ENCODE data around the gene DDX52. TPM values are rescaled to one million over a fixed set of nuclear protein-coding genes. Genes with fewer than 3 reads are reported as not detected.
"Not testable (repeated sequence)": the region's sequence is repeated elsewhere in the genome, so short reads cannot be mapped to it uniquely, and the experiment has no call there.

The DDX52 gene, protein sequence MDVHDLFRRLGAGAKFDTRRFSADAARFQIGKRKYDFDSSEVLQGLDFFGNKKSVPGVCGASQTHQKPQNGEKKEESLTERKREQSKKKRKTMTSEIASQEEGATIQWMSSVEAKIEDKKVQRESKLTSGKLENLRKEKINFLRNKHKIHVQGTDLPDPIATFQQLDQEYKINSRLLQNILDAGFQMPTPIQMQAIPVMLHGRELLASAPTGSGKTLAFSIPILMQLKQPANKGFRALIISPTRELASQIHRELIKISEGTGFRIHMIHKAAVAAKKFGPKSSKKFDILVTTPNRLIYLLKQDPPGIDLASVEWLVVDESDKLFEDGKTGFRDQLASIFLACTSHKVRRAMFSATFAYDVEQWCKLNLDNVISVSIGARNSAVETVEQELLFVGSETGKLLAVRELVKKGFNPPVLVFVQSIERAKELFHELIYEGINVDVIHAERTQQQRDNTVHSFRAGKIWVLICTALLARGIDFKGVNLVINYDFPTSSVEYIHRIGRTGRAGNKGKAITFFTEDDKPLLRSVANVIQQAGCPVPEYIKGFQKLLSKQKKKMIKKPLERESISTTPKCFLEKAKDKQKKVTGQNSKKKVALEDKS
- 10 to 100 TPM; 18.1 to 20.4 (median 19.4) TPM for total RNA-seq

DNA sequence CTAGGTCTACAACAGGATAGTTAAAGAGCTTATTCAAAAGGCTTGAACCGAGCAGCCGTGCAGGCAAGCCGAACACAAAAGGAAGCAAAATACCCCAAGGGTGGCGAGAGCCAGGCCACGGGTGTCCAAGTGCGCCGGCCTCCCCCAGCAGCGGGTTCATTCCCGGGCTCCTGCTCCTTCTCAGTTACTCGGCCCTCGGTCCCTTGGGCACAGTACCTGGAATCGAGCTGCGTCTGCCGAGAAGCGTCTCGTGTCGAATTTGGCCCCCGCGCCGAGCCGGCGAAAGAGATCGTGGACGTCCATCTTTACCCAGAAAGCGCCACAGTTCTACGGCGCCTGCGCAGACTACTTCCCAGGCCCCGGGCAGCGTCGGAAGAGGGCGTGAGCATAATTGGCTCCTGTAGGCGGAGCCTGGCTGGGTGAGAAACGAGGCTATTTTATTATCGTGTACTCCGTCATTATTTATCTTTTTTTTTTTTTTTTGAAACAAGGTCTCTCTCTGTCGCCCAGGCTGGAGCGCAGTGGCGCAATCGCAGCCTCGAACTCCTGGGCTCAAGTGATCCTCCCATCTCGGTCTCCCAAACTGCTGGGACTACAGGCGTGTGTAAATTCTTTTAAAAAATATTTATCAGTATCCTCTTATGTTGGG lies at the start of gene DDX52:
Gene DDX52 (minus strand): TSS at position 329 of the 649 bp plus-strand sequence. CDS start 26 bp downstream, at position 303.
- intact Hi-C loops (cut with DNase I; ENCODE audit: low total_unique reads) = no loop called here
- WGBS, 2 donors = 0% methylated on average over 42 to 43 of the region's 43 CpGs
- TF ChIP-seq POLR2A (IDR thresholded peaks at IDR 0.05) = no peak
- TF ChIP-seq, protein P1, sequence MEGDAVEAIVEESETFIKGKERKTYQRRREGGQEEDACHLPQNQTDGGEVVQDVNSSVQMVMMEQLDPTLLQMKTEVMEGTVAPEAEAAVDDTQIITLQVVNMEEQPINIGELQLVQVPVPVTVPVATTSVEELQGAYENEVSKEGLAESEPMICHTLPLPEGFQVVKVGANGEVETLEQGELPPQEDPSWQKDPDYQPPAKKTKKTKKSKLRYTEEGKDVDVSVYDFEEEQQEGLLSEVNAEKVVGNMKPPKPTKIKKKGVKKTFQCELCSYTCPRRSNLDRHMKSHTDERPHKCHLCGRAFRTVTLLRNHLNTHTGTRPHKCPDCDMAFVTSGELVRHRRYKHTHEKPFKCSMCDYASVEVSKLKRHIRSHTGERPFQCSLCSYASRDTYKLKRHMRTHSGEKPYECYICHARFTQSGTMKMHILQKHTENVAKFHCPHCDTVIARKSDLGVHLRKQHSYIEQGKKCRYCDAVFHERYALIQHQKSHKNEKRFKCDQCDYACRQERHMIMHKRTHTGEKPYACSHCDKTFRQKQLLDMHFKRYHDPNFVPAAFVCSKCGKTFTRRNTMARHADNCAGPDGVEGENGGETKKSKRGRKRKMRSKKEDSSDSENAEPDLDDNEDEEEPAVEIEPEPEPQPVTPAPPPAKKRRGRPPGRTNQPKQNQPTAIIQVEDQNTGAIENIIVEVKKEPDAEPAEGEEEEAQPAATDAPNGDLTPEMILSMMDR (IDR thresholded peaks at IDR 0.05) = no peak
- H3K4me3 ChIP-seq (ENCODE audit: low read depth, poor library complexity, severe bottlenecking) = peak within 1 kb of the TSS; percentile 50
- peak; percentile 91 to 98 for DNase-seq (ENCODE audit: low spot score in 2 of 2)

DNA sequence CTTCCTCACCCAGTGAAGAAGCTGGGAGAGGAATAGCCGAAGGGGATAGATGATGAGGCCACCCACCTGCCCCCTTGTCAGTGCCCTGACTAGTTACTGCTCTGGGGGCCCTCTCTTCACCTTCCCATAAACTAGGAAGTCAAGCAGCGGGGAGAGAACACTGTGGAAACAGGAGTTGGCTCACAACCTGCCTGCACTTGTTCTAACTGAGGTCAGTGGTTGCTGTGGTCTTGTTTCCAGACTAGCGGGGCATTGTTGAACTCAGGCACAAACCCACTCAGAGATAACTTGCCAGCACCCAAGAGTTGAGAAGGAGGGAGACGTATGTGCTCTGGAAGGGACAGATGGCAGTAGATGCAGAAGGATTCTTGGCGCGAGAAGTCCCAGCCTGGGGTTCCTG lies 48.6 kb upstream of the DDX52 start:
- TF ChIP-seq, protein P1 (IDR thresholded peaks at IDR 0.05) = no peak
- no peak for TF ChIP-seq POLR2A (IDR thresholded peaks at IDR 0.05)
- no peak for DNase-seq (ENCODE audit: low spot score in 2 of 2)
- 60 to 66% methylated on average over 6 of the region's 6 CpGs for WGBS, 2 donors
- H3K4me3 ChIP-seq (ENCODE audit: low read depth, poor library complexity, severe bottlenecking) = no peak overlapping the region
- intact Hi-C loops (cut with DNase I; ENCODE audit: low total_unique reads) = no loop called here

DNA sequence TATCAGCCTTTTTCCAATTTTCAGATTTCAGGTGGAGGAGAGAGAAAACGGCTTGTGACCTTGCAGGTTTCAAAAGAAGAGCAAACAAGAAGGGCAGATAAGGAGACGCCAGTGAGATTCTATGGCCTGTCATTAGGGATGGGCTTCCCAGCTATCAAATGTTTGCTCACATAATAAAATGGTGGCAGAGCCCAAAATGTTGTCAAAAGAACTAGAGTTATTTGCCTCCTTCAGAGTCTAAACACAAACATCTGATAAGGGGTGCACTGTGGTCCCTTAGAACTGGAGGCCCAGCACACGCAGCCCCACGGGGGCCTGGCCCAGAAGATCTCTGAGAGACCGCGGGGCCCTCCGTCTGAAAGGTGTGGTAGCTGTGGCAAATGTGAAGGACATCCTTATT lies 46.1 kb upstream of the DDX52 start:
- DNase-seq (ENCODE audit: low spot score in 2 of 2) = no peak
- H3K4me3 ChIP-seq (ENCODE audit: low read depth, poor library complexity, severe bottlenecking) = no peak overlapping the region
- TF ChIP-seq POLR2A (IDR thresholded peaks at IDR 0.05) = no peak
- TF ChIP-seq, protein P1 (IDR thresholded peaks at IDR 0.05) = no peak
- WGBS, 2 donors = 85 to 88% methylated on average over 7 of the region's 7 CpGs
- intact Hi-C loops (cut with DNase I; ENCODE audit: low total_unique reads) = no loop called here

DNA sequence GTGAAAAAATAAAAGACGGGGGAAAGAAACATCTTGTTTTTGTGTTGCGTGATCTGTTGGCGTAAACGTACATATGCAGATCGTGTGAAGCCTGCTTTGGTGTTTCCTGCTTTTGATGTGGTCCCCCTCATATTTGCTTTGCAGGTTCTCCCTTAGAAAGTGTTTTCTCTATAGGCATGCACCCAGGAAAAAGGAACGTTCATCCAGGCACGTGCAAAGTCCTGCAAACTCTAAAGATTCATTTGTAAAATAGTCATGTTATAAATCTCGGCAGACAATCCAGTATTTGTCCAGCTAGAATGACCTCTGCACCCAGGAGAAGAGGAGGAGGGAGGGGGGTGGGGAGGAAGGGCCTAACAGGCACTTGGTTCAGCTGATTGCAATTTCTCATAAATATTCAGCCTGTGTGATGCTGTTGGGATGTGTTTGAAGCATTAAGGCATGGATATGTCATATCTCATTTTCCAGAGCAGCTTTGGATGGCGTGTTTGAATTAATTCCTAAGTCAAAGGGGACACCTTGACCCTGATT lies 40.3 kb upstream of the DDX52 start:
- no peak overlapping the region for H3K4me3 ChIP-seq (ENCODE audit: low read depth, poor library complexity, severe bottlenecking)
- TF ChIP-seq, protein P1 (IDR thresholded peaks at IDR 0.05) = no peak
- TF ChIP-seq POLR2A (IDR thresholded peaks at IDR 0.05) = no peak
- 65 to 70% methylated on average over 9 of the region's 9 CpGs for WGBS, 2 donors
- intact Hi-C loops (cut with DNase I; ENCODE audit: low total_unique reads) = no loop called here
- DNase-seq (ENCODE audit: low spot score in 2 of 2) = no peak

DNA sequence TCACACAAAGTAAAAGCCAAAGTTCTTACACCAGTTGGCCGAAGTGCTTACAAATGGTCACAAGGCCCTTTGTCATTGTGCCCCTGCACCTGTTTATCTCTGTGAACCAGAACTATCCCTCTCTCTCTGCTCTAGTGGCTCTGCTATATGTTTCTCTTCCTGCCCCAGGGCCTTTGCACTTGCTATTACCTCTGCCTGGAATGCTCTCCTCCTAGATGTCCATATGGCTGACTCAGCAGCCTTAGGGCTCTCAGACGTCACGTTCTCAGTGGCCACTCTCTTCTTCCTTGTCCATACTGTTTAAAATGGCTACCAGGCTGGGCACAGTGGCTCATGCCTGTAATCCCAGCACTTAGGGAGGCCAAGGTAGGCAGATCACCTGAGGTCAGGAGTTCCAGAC lies 38.8 kb upstream of the DDX52 start:
- WGBS, 2 donors = 86 to 89% methylated on average over 3 of the region's 3 CpGs
- TF ChIP-seq POLR2A (IDR thresholded peaks at IDR 0.05) = no peak
- TF ChIP-seq, protein P1 (IDR thresholded peaks at IDR 0.05) = no peak
- intact Hi-C loops (cut with DNase I; ENCODE audit: low total_unique reads) = no loop called here
- DNase-seq (ENCODE audit: low spot score in 2 of 2) = no peak
- H3K4me3 ChIP-seq (ENCODE audit: low read depth, poor library complexity, severe bottlenecking) = no peak overlapping the region

DNA sequence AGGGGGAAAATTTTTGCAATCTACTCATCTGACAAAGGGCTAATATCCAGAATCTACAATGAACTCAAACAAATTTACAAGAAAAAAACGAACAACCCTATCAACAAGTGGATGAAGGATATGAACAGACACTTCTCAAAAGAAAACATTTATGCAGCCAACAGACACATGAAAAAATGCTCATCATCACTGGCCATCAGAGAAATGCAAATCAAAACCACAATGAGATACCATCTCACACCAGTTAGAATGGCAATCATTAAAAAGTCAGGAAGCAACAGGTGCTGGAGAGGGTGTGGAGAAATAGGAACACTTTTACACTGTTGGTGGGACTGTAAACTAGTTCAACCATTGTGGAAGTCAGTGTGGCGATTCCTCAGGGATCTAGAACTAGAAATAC lies 36.7 kb upstream of the DDX52 start:
- DNase-seq (ENCODE audit: low spot score in 2 of 2); intact Hi-C loops (cut with DNase I; ENCODE audit: low total_unique reads); H3K4me3 ChIP-seq (ENCODE audit: low read depth, poor library complexity, severe bottlenecking): not testable (repeated sequence)
- 84 to 89% methylated on average over 2 of the region's 2 CpGs for WGBS, 2 donors

All from lower leg skin (tissue), 4 donors.